HepG2 (cell line): ENCODE data around the gene EGLN2. TPM values are rescaled to one million over a fixed set of nuclear protein-coding genes. Genes with fewer than 3 reads are reported as not detected.

Source experiments
- ARNTL ChIP-seq: sonication (generic); formaldehyde crosslinking; IDR thresholded peaks from 2 replicates; pipeline ENCODE4 v1.4.0; 2020; ENCODE audit warnings: mild to moderate bottlenecking, missing genetic modification reagents
- HDAC2 ChIP-seq: sonication (generic); formaldehyde crosslinking; IDR thresholded peaks from 2 replicates; pipeline ENCODE4 v1.4.0; 2020; ENCODE audit warnings: missing genetic modification reagents
- HMG20A ChIP-seq: IDR thresholded peaks from 2 replicates; pipeline ENCODE4 v1.6.1; 2016; ENCODE audit warnings: borderline replicate concordance
- HNF4G ChIP-seq, 2 experiments: sonication (generic) in 1 of 2; formaldehyde crosslinking in 1 of 2; IDR thresholded peaks; 2 replicates each; pipeline versions ENCODE4 v1.4.0 to v1.6.1; 2011 to 2020; ENCODE audit warnings: borderline replicate concordance in 2 of 2, low read depth in 2 of 2, mild to moderate bottlenecking in 2 of 2, low read length in 1 of 2, missing genetic modification reagents in 1 of 2, moderate library complexity in 1 of 2
- IRF2 ChIP-seq: IDR thresholded peaks from 2 replicates; pipeline ENCODE4 v1.6.1; 2018; ENCODE audit warnings: missing genetic modification reagents, missing compliant biosample characterization
- MED1 ChIP-seq: sonication (generic); formaldehyde crosslinking; IDR thresholded peaks from 2 replicates; pipeline ENCODE4 v1.4.0; 2020; ENCODE audit warnings: missing genetic modification reagents
- MYC ChIP-seq: sonication (generic); formaldehyde crosslinking; IDR thresholded peaks from 2 replicates; pipeline ENCODE4 v1.9.0; 2021; ENCODE audit warnings: missing genetic modification reagents, borderline replicate concordance
- MYPOP ChIP-seq: sonication (generic); formaldehyde crosslinking; IDR thresholded peaks from 2 replicates; pipeline ENCODE4 v1.8.1; 2023; ENCODE audit warnings: mild to moderate bottlenecking, moderate library complexity, missing genetic modification reagents
- PATZ1 ChIP-seq: sonication (generic); formaldehyde crosslinking; IDR thresholded peaks from 2 replicates; pipeline ENCODE4 v1.4.0; 2020; ENCODE audit warnings: missing genetic modification reagents
- PHF21A ChIP-seq: sonication (generic); formaldehyde crosslinking; IDR thresholded peaks from 2 replicates; pipeline ENCODE4 v1.5.0; 2020; ENCODE audit warnings: mild to moderate bottlenecking, missing genetic modification reagents
- PRMT3 ChIP-seq: sonication (generic); formaldehyde crosslinking; IDR thresholded peaks from 2 replicates; pipeline ENCODE4 v1.8.1; 2022; ENCODE audit warnings: low read depth, mild to moderate bottlenecking, moderate library complexity, missing genetic modification reagents, borderline replicate concordance
- SMAD9 ChIP-seq: sonication (generic); formaldehyde crosslinking; IDR thresholded peaks from 2 replicates; pipeline ENCODE4 v1.5.1; 2020; ENCODE audit warnings: mild to moderate bottlenecking, missing genetic modification reagents
- TEAD3 ChIP-seq: optimal IDR thresholded peaks from 2 replicates; pipeline ENCODE3; 2016; ENCODE audit warnings: borderline replicate concordance
- ZFP37 ChIP-seq: sonication (generic); formaldehyde crosslinking; IDR thresholded peaks from 2 replicates; pipeline ENCODE4 v1.4.0; 2020; ENCODE audit warnings: missing genetic modification reagents, borderline replicate concordance
- ZNF124 ChIP-seq: sonication (generic); formaldehyde crosslinking; IDR thresholded peaks from 2 replicates; pipeline ENCODE4 v1.4.0; 2020; ENCODE audit warnings: missing genetic modification reagents
- ZNF644 ChIP-seq: IDR thresholded peaks from 2 replicates; pipeline ENCODE4 v1.6.1; 2016; ENCODE audit warnings: low read depth
- ZNF782 ChIP-seq: sonication (generic); formaldehyde crosslinking; IDR thresholded peaks from 2 replicates; pipeline ENCODE4 v1.4.0; 2020; ENCODE audit warnings: missing genetic modification reagents, mild to moderate bottlenecking, borderline replicate concordance
- ZNF792 ChIP-seq: IDR thresholded peaks from 2 replicates; pipeline ENCODE4 v1.6.1; 2016
- polyA plus RNA-seq, 8 experiments: library from polyadenylated mRNA; depleted of rRNA in 3 of 8; stranded (reverse) in 7 of 8; unstranded in 1 of 8; fragments of >200 nt; fragmentation: Illumina TruSeq in 4 of 8; extraction: Trizol in 4 of 8; gene quantifications; 2 replicates each; pipeline versions ENCODE4 v1.2.1 to v1.2.3, GENCODE V29; 2011 to 2016; ENCODE audit warnings: low read depth in 4 of 8, missing spikeins in 1 of 8, mixed read lengths in 1 of 8; ENCODE audit not compliant: insufficient read depth in 1 of 8
- total RNA-seq, 5 experiments: library from RNA; depleted of rRNA; stranded (reverse); fragments of >200 nt; fragmentation: Illumina TruSeq; extraction: Trizol; gene quantifications; 2 replicates each; pipeline ENCODE4 v1.2.3, GENCODE V29; 2016; ENCODE audit warnings: low read depth in 1 of 5
- TF ChIP-seq, protein P1 (sequence below): sonication (generic); formaldehyde crosslinking; IDR thresholded peaks from 2 replicates; pipeline ENCODE4 v1.5.0; 2020; ENCODE audit warnings: mild to moderate bottlenecking, missing genetic modification reagents, borderline replicate concordance
- TF ChIP-seq, protein P2 (sequence below): IDR thresholded peaks from 2 replicates; pipeline ENCODE4 v1.6.1; 2016; ENCODE audit warnings: missing genetic modification reagents, missing compliant biosample characterization
- TF ChIP-seq, protein P3 (sequence below): sonication (generic); formaldehyde crosslinking; IDR thresholded peaks from 2 replicates; pipeline ENCODE4 v1.9.0; 2021; ENCODE audit warnings: missing genetic modification reagents, borderline replicate concordance

Gene EGLN2
- total and polyA plus RNA-seq, 2 of the 13 experiments (the other 11 are each of a cell fraction or from before 2014, with no cell fraction given), result 16.5 to 40.8 TPM

GRCh38 chr19:40754611-40755247 lies 44.3 kb upstream of the EGLN2 start (continued):
- TF ChIP-seq, protein P1, sequence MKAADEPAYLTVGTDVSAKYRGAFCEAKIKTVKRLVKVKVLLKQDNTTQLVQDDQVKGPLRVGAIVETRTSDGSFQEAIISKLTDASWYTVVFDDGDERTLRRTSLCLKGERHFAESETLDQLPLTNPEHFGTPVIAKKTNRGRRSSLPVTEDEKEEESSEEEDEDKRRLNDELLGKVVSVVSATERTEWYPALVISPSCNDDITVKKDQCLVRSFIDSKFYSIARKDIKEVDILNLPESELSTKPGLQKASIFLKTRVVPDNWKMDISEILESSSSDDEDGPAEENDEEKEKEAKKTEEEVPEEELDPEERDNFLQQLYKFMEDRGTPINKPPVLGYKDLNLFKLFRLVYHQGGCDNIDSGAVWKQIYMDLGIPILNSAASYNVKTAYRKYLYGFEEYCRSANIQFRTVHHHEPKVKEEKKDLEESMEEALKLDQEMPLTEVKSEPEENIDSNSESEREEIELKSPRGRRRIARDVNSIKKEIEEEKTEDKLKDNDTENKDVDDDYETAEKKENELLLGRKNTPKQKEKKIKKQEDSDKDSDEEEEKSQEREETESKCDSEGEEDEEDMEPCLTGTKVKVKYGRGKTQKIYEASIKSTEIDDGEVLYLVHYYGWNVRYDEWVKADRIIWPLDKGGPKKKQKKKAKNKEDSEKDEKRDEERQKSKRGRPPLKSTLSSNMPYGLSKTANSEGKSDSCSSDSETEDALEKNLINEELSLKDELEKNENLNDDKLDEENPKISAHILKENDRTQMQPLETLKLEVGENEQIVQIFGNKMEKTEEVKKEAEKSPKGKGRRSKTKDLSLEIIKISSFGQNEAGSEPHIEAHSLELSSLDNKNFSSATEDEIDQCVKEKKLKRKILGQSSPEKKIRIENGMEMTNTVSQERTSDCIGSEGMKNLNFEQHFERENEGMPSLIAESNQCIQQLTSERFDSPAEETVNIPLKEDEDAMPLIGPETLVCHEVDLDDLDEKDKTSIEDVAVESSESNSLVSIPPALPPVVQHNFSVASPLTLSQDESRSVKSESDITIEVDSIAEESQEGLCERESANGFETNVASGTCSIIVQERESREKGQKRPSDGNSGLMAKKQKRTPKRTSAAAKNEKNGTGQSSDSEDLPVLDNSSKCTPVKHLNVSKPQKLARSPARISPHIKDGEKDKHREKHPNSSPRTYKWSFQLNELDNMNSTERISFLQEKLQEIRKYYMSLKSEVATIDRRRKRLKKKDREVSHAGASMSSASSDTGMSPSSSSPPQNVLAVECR (CRISPR knock-in tag), result peak; percentile 43; the same call in 1 of the 2 replicates
- TF ChIP-seq ZNF124 (CRISPR knock-in tag) (no peak), TEAD3 (CRISPR knock-in tag) (peak; percentile 18), MYPOP (CRISPR knock-in tag) (no peak), PATZ1 (CRISPR knock-in tag) (peak; percentile 53), ARNTL (CRISPR knock-in tag) (0 out of 2 replicates have a peak, but pooled peaks have one; percentile 41), HNF4G (IDR thresholded peaks at IDR 0.05; ENCODE audit: borderline replicate concordance, low read depth, low read length) (peak; percentile 76), HNF4G (CRISPR knock-in tag; IDR thresholded peaks at IDR 0.05; ENCODE audit: borderline replicate concordance, low read depth) (peak; percentile 30; the same call in 1 of the 2 replicates), PRMT3 (CRISPR knock-in tag) (no peak), SMAD9 (CRISPR knock-in tag) (no peak), IRF2 (CRISPR knock-in tag) (no peak), ZFP37 (CRISPR knock-in tag) (no peak), HDAC2 (CRISPR knock-in tag) (0 out of 2 replicates have a peak, but pooled peaks have one; percentile 13), MED1 (peak; percentile 27; the same call in 1 of the 2 replicates), MYC (CRISPR knock-in tag) (peak; percentile 31; the same call in 1 of the 2 replicates), ZNF644 (CRISPR knock-in tag) (peak; percentile 61; the same call in 1 of the 2 replicates), ZNF792 (CRISPR knock-in tag) (no peak; the same call in 1 of the 2 replicates), ZNF782 (CRISPR knock-in tag) (0 out of 2 replicates have a peak, but pooled peaks have one; percentile 61), HMG20A (CRISPR knock-in tag) (no peak), PHF21A (peak; percentile 56)
- TF ChIP-seq, protein P2, sequence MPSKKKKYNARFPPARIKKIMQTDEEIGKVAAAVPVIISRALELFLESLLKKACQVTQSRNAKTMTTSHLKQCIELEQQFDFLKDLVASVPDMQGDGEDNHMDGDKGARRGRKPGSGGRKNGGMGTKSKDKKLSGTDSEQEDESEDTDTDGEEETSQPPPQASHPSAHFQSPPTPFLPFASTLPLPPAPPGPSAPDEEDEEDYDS, result 0 out of 2 replicates have a peak, but pooled peaks have one; percentile 14
- TF ChIP-seq, protein P3, sequence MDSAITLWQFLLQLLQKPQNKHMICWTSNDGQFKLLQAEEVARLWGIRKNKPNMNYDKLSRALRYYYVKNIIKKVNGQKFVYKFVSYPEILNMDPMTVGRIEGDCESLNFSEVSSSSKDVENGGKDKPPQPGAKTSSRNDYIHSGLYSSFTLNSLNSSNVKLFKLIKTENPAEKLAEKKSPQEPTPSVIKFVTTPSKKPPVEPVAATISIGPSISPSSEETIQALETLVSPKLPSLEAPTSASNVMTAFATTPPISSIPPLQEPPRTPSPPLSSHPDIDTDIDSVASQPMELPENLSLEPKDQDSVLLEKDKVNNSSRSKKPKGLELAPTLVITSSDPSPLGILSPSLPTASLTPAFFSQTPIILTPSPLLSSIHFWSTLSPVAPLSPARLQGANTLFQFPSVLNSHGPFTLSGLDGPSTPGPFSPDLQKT, result no peak
